ENCODE data around the gene KCNN4.
"Not testable (repeated sequence)": the region's sequence is repeated elsewhere in the genome, so short reads cannot be mapped to it uniquely, and the experiment has no call there.

KCNN4 gene

GRCh38 chr19:43798546-43799409, 18.0 kb upstream of the KCNN4 start:
- no peak for DNase-seq (ENCODE audit: low spot score)

- no peak for DNase-seq (ENCODE audit: low spot score)
Measured at GRCh38 chr19:43798026-43798545, 17.3 kb upstream of the KCNN4 start.

- no peak for DNase-seq (ENCODE audit: low spot score)
Measured at GRCh38 chr19:43797556-43797955, 16.8 kb upstream of the KCNN4 start.

GRCh38 chr19:43797118-43797517, 16.3 kb upstream of the KCNN4 start:
- no peak for DNase-seq (ENCODE audit: low spot score)

GRCh38 chr19:43790587-43790986, 9.8 kb upstream of the KCNN4 start:
- no peak for DNase-seq (ENCODE audit: low spot score)

- peak; percentile 38 for DNase-seq (ENCODE audit: low spot score)
Measured at GRCh38 chr19:43789029-43789428, 8.3 kb upstream of the KCNN4 start.

- DNase-seq (ENCODE audit: low spot score), result no peak
Measured at GRCh38 chr19:43786665-43787064, 5.9 kb upstream of the KCNN4 start.

GRCh38 chr19:43784981-43785808, 4.4 kb upstream of the KCNN4 start:
- peak; percentile 65 for DNase-seq (ENCODE audit: low spot score)

- DNase-seq (ENCODE audit: low spot score), result peak; percentile 64
Measured at GRCh38 chr19:43784241-43784980, 3.6 kb upstream of the KCNN4 start.

- DNase-seq (ENCODE audit: low spot score), result no peak
Measured at GRCh38 chr19:43783636-43784035, 2.9 kb upstream of the KCNN4 start.

GRCh38 chr19:43782689-43783231, 2.0 kb upstream of the KCNN4 start:
- no peak for DNase-seq (ENCODE audit: low spot score)

GRCh38 chr19:43782311-43782660, 1.5 kb upstream of the KCNN4 start:
- no peak for DNase-seq (ENCODE audit: low spot score)

GRCh38 chr19:43781630-43782310, 997 bp upstream of the KCNN4 start:
- no peak for DNase-seq (ENCODE audit: low spot score)

GRCh38 chr19:43779820-43780219, 953 bp downstream of the KCNN4 start:
- DNase-seq (ENCODE audit: low spot score), result no peak

GRCh38 chr19:43779147-43779819, 1.5 kb downstream of the KCNN4 start:
- DNase-seq (ENCODE audit: low spot score), result no peak

- DNase-seq (ENCODE audit: low spot score), result no peak
Measured at GRCh38 chr19:43778651-43779050, 2.1 kb downstream of the KCNN4 start.

- no peak for DNase-seq (ENCODE audit: low spot score)
Measured at GRCh38 chr19:43777163-43777695, 3.5 kb downstream of the KCNN4 start.

- DNase-seq (ENCODE audit: low spot score), result no peak
Measured at GRCh38 chr19:43776286-43776685, 4.5 kb downstream of the KCNN4 start.

GRCh38 chr19:43775299-43775890, 5.4 kb downstream of the KCNN4 start:
- no peak for DNase-seq (ENCODE audit: low spot score)

GRCh38 chr19:43774940-43775258, 5.9 kb downstream of the KCNN4 start:
- DNase-seq (ENCODE audit: low spot score), result not testable (repeated sequence)

All from kidney capillary endothelial cell (primary cell).